H9 (cell line): ENCODE data around the gene HOXC10. TPM values are rescaled to one million over a fixed set of nuclear protein-coding genes. Genes with fewer than 3 reads are reported as not detected.

ENCODE experiments used
- DNase-seq: peaks from one replicate; pipeline ENCODE4 v3.0.0-alpha.2; 2017
- H2AFZ ChIP-seq: one replicate; pipeline ENCODE4 v1.6.1; 2013; ENCODE audit warnings: mild to moderate bottlenecking, low read length, control low read depth, moderate library complexity
- H2AK5ac ChIP-seq: 2 replicates; pipeline ENCODE4 v1.6.1; 2013; ENCODE audit warnings: low read length, control low read depth, mixed read lengths; ENCODE audit not compliant: insufficient read length
- H2BK120ac ChIP-seq: one replicate; pipeline ENCODE4 v1.6.1; 2013; ENCODE audit warnings: low read depth, mild to moderate bottlenecking, low read length, control low read depth, inconsistent platforms; ENCODE audit not compliant: poor library complexity, severe bottlenecking
- H2BK12ac ChIP-seq: 2 replicates; pipeline ENCODE4 v1.6.1; 2013; ENCODE audit warnings: low read length, control low read depth, mixed read lengths, low read depth; ENCODE audit not compliant: insufficient read length
- H2BK15ac ChIP-seq: 2 replicates; pipeline ENCODE4 v1.6.1; 2013; ENCODE audit warnings: low read depth, low read length, control low read depth
- H2BK20ac ChIP-seq: one replicate; pipeline ENCODE4 v1.6.1; 2013; ENCODE audit warnings: low read depth, mild to moderate bottlenecking, low read length, control low read depth, inconsistent platforms; ENCODE audit not compliant: poor library complexity, severe bottlenecking
- H2BK5ac ChIP-seq: 2 replicates; pipeline ENCODE4 v1.6.1; 2013; ENCODE audit warnings: low read length, control low read depth, mixed read lengths; ENCODE audit not compliant: insufficient read length
- H3K14ac ChIP-seq: 2 replicates; pipeline ENCODE4 v1.6.1; 2013; ENCODE audit warnings: low read length, control low read depth; ENCODE audit not compliant: insufficient read depth
- H3K18ac ChIP-seq: 2 replicates; pipeline ENCODE4 v1.6.1; 2013; ENCODE audit warnings: low read depth, mild to moderate bottlenecking, mixed read lengths, low read length, control low read depth; ENCODE audit not compliant: insufficient read length
- H3K23ac ChIP-seq: 2 replicates; pipeline ENCODE4 v1.6.1; 2013; ENCODE audit warnings: low read length, control low read depth, mixed read lengths, low read depth; ENCODE audit not compliant: insufficient read length
- H3K23me2 ChIP-seq: 2 replicates; pipeline ENCODE4 v1.6.1; 2013; ENCODE audit warnings: low read depth, mild to moderate bottlenecking, mixed read lengths, low read length, control low read depth; ENCODE audit not compliant: insufficient read length, poor library complexity, severe bottlenecking
- H3K27ac ChIP-seq: 2 replicates; pipeline ENCODE4 v1.5.1; 2013; ENCODE audit warnings: low read length, control low read depth, mixed read lengths, low read depth; ENCODE audit not compliant: insufficient read length
- H3K27me3 ChIP-seq: 2 replicates; pipeline ENCODE4 v1.6.1; 2013; ENCODE audit warnings: low read length, control low read depth, inconsistent platforms; ENCODE audit not compliant: insufficient read depth
- H3K4ac ChIP-seq: 2 replicates; pipeline ENCODE4 v1.6.1; 2013; ENCODE audit warnings: low read depth, mild to moderate bottlenecking, control low read depth, inconsistent platforms, low read length, moderate library complexity
- H3K4me1 ChIP-seq: 2 replicates; pipeline ENCODE4 v1.6.1; 2013; ENCODE audit warnings: low read length, control low read depth, inconsistent platforms; ENCODE audit not compliant: insufficient read depth
- H3K4me2 ChIP-seq: 2 replicates; pipeline ENCODE4 v1.6.1; 2013; ENCODE audit warnings: low read length, control low read depth, mixed read lengths; ENCODE audit not compliant: insufficient read length, insufficient read depth
- H3K56ac ChIP-seq: 2 replicates; pipeline ENCODE4 v1.6.1; 2013; ENCODE audit warnings: low read depth, mild to moderate bottlenecking, mixed read lengths, low read length, control low read depth; ENCODE audit not compliant: insufficient read length
- H3K79me1 ChIP-seq: 2 replicates; pipeline ENCODE4 v1.6.1; 2013; ENCODE audit warnings: low read depth, mild to moderate bottlenecking, moderate library complexity, low read length, control low read depth, inconsistent platforms; ENCODE audit not compliant: insufficient read depth, poor library complexity, severe bottlenecking
- H3K79me2 ChIP-seq: 2 replicates; pipeline ENCODE4 v1.6.1; 2013; ENCODE audit warnings: low read length, control low read depth, inconsistent platforms; ENCODE audit not compliant: insufficient read depth
- H3K9ac ChIP-seq: 2 replicates; pipeline ENCODE4 v1.6.1; 2013; ENCODE audit warnings: low read length, control low read depth, mixed read lengths; ENCODE audit not compliant: insufficient read length; ENCODE audit errors: extremely low read depth
- H3K9me3 ChIP-seq: one replicate; pipeline ENCODE4 v1.6.1; 2013; ENCODE audit warnings: low read depth, low read length, inconsistent platforms; ENCODE audit not compliant: control insufficient read depth
- H3T11ph ChIP-seq: one replicate; pipeline ENCODE4 v1.6.1; 2013; ENCODE audit warnings: mild to moderate bottlenecking, low read length, control low read depth, inconsistent platforms
- H4K20me1 ChIP-seq: one replicate; pipeline ENCODE4 v1.6.1; 2013; ENCODE audit not compliant: control insufficient read depth, insufficient read length, insufficient read depth
- H4K5ac ChIP-seq: 2 replicates; pipeline ENCODE4 v1.6.1; 2013; ENCODE audit warnings: low read depth, mild to moderate bottlenecking, mixed read lengths, low read length, control low read depth; ENCODE audit not compliant: insufficient read length
- H4K8ac ChIP-seq: replicated peaks from 2 replicates; pipeline ENCODE4 v1.6.1; 2013; ENCODE audit warnings: low read length, control low read depth, mixed read lengths, low read depth; ENCODE audit not compliant: insufficient read length
- H4K91ac ChIP-seq: 2 replicates; pipeline ENCODE4 v1.6.1; 2013; ENCODE audit warnings: low read depth, mild to moderate bottlenecking, moderate library complexity, mixed read lengths, low read length, control low read depth; ENCODE audit not compliant: insufficient read length
- H3K27ac Mint-ChIP-seq, 3 experiments: 2 replicates in 2 of 3; 3 replicates in 1 of 3; pipeline ENCODE4 v1.8.0; 2020 to 2021; ENCODE audit warnings: mixed read lengths in 3 of 3, mild to moderate bottlenecking in 1 of 3, moderate library complexity in 1 of 3
- H3K27me3 Mint-ChIP-seq: 2 replicates; pipeline ENCODE4 v1.8.0; 2021; ENCODE audit warnings: low read depth, mild to moderate bottlenecking, moderate library complexity, mixed read lengths
- H3K36me3 Mint-ChIP-seq, 3 experiments: 2 replicates in 2 of 3; 3 replicates in 1 of 3; pipeline ENCODE4 v1.8.0; 2020 to 2021; ENCODE audit warnings: low read depth in 3 of 3, mixed read lengths in 3 of 3; ENCODE audit not compliant: insufficient read depth in 1 of 3
- H3K4me1 Mint-ChIP-seq, 2 experiments: 2 replicates each; pipeline ENCODE4 v1.8.0; 2020; ENCODE audit warnings: mixed read lengths in 2 of 2
- H3K4me3 Mint-ChIP-seq, 2 experiments: 2 replicates in 1 of 2; 3 replicates in 1 of 2; pipeline ENCODE4 v1.8.0; 2020 to 2021; ENCODE audit warnings: mild to moderate bottlenecking in 2 of 2, mixed read lengths in 2 of 2, moderate library complexity in 1 of 2
- H3K9me3 Mint-ChIP-seq, 2 experiments: 2 replicates in 1 of 2; 3 replicates in 1 of 2; pipeline ENCODE4 v1.8.0; 2020; ENCODE audit warnings: mild to moderate bottlenecking in 2 of 2, mixed read lengths in 2 of 2, moderate library complexity in 1 of 2
- CTCF ChIP-seq: fragments of 200-600 bp; sonication (generic); conservative IDR thresholded peaks from 3 replicates; pipeline ENCODE4 v1.8.0; 2021; ENCODE audit warnings: antibody characterized with exemption, mild to moderate bottlenecking
- total RNA-seq: library from RNA; stranded (reverse); gene quantifications from 2 replicates; pipeline ENCODE4 v1.2.1, GENCODE V29; 2021

Gene HOXC10
- total RNA-seq, 1 experiment from 2014 or later = not detected

- Histone ChIP-seq H3K79me2 (no peaks in the 10 kb centered on the region), H2BK120ac (no peak overlapping the region), H3T11ph (no peak overlapping the region), H3K9me3 (no peaks in the 10 kb centered on the region), H3K23me2 (no peaks in the 10 kb centered on the region), H3K27me3 (peaks cover 99% of the 10 kb centered on the region), H4K8ac (no peak overlapping the region), H3K4me2 (no peak overlapping the region), H4K20me1 (no peaks in the 10 kb centered on the region), H3K27ac (no peak overlapping the region), H2BK5ac (no peak overlapping the region), H3K4me1 (no peaks in the 10 kb centered on the region), H3K14ac (no peak overlapping the region), H2BK12ac (no peak overlapping the region), H2AK5ac (no peak overlapping the region), H3K9ac (no peak overlapping the region), H2BK20ac (no peak overlapping the region), H4K5ac (no peak overlapping the region), H3K79me1 (no peaks in the 10 kb centered on the region), H2AFZ (no peak overlapping the region), H3K4ac (no peak overlapping the region), H3K23ac (no peak overlapping the region), H2BK15ac (no peak overlapping the region), H3K56ac (no peak overlapping the region), H4K91ac (no peak overlapping the region), H3K18ac (no peak overlapping the region)
- no peak overlapping the region for H3K4me3 Mint-ChIP-seq
- H3K4me1 Mint-ChIP-seq = peaks cover 2 to 14% of the 10 kb centered on the region in 2 experiments; a peak in 2 of 4 replicates
- peaks cover 0 to 5% of the 10 kb centered on the region in 2 experiments; a peak in 2 of 5 replicates for H3K9me3 Mint-ChIP-seq
- H3K27ac Mint-ChIP-seq = no peak overlapping the region
- DNase-seq = no peak
- peaks cover 100% of the 10 kb centered on the region for H3K27me3 Mint-ChIP-seq
- no peaks in the 10 kb centered on the region for H3K36me3 Mint-ChIP-seq
- no peak for TF ChIP-seq CTCF
Measured at GRCh38 chr12:53947743-53948142, 37.2 kb upstream of the HOXC10 start.
